Measurements from ENCODE around the gene EXOC3L4. TPM values are rescaled to one million over a fixed set of nuclear protein-coding genes. Genes with fewer than 3 reads are reported as not detected.

The EXOC3L4 gene
- total and polyA plus RNA-seq, 8 donors: 0.63 to 8.9 (median 1.3) TPM

- 56 to 62% methylated on average over 14 of the region's 14 CpGs for WGBS, 2 donors
- intact Hi-C loops (cut with DNase I): no loop called here
- FAIRE-seq: no peak
Observed at GRCh38 chr14:103073367-103073875, 21.1 kb upstream of the EXOC3L4 start.

GRCh38 chr14:103073876-103074728 is 20.4 kb upstream of the EXOC3L4 start:
- H3K4me3 ChIP-seq: no peak overlapping the region
- H3K27ac ChIP-seq: peak overlapping the region; percentile 13 to 70 (median 54)
- no peak for TF ChIP-seq CTCF (IDR thresholded peaks at IDR 0.05)
- peak in 1 of 6 donors; percentile 67 for DNase-seq
- no peak for FAIRE-seq
- ATAC-seq: no peak
- no peaks in the 10 kb centered on the region for H3K36me3 ChIP-seq
- WGBS, 2 donors: 73 to 78% methylated on average over 20 to 21 of the region's 21 CpGs
- no peaks in the 10 kb centered on the region for H3K27me3 ChIP-seq
- no peaks in the 10 kb centered on the region for H3K9me3 ChIP-seq
- intact Hi-C loops (cut with DNase I): no loop called here
- H3K4me1 ChIP-seq: peaks cover 0 to 8% (median 0%) of the 10 kb centered on the region in 3 donors

More at GRCh38 chr14:103073367-103073875, 21.1 kb upstream of the EXOC3L4 start:
- Histone ChIP-seq H3K4me1 (peaks cover 0 to 8% (median 0%) of the 10 kb centered on the region in 3 donors), H3K4me3 (no peak overlapping the region), H3K36me3 (no peaks in the 10 kb centered on the region), H3K9me3 (no peaks in the 10 kb centered on the region), H3K27ac (peak overlapping the region; percentile 13 to 70 (median 54)), H3K27me3 (no peaks in the 10 kb centered on the region)
- ATAC-seq (peak in 3 of 4 donors; percentile 14 to 20 (median 15)), DNase-seq (peak in 3 of 6 donors; percentile 26 to 77 (median 38))
- TF ChIP-seq CTCF (IDR thresholded peaks at IDR 0.05): no peak

- Histone ChIP-seq H3K36me3 (no peaks in the 10 kb centered on the region), H3K4me1 (peaks cover 0 to 8% (median 0%) of the 10 kb centered on the region in 3 donors), H3K27me3 (no peaks in the 10 kb centered on the region), H3K9me3 (no peaks in the 10 kb centered on the region), H3K27ac (peak overlapping the region; percentile 23 to 70 (median 49)), H3K4me3 (peak overlapping the region in 2 of 4 donors; percentile 38 to 47)
- DNase-seq (peak in 5 of 6 donors; percentile 39 to 85 (median 57)), FAIRE-seq (no peak), ATAC-seq (peak; percentile 12 to 31 (median 20))
- WGBS, 2 donors: 16 to 18% methylated on average over 19 to 21 of the region's 21 CpGs
- TF ChIP-seq CTCF (IDR thresholded peaks at IDR 0.05): no peak
- intact Hi-C loops (cut with DNase I): loop anchor here in 1 of 3 donors (5.0 kb wide), 1 partner anchor 217 kb away; no protein-coding TSS in a partner anchor
Observed at GRCh38 chr14:103074729-103075367, 19.7 kb upstream of the EXOC3L4 start.

- DNase-seq (peak; percentile 58 to 93 (median 82)), ATAC-seq (peak; percentile 42 to 71 (median 68)), FAIRE-seq (no peak)
- no peaks in the 10 kb centered on the region for H3K9me3 ChIP-seq
- no peak overlapping the region for H3K4me3 ChIP-seq
- no peaks in the 10 kb centered on the region for H3K36me3 ChIP-seq
- H3K27me3 ChIP-seq: no peaks in the 10 kb centered on the region
- intact Hi-C loops (cut with DNase I): loop anchor here in 1 of 3 donors (5.0 kb wide), 1 partner anchor 214 kb away; no protein-coding TSS in a partner anchor
- no peak overlapping the region for H3K27ac ChIP-seq
- TF ChIP-seq CTCF (IDR thresholded peaks at IDR 0.05): peak; percentile 49 to 54 (median 52)
- H3K4me1 ChIP-seq: peaks cover 0 to 8% (median 0%) of the 10 kb centered on the region in 3 donors
- WGBS, 2 donors: 9 to 10% methylated on average over 9 of the region's 9 CpGs
Observed at GRCh38 chr14:103078420-103078749, 16.1 kb upstream of the EXOC3L4 start.

All from pancreas (tissue), 10 donors.